ENCODE results near the gene DHODH.
"Not testable (repeated sequence)": the region's sequence is repeated elsewhere in the genome, so short reads cannot be mapped to it uniquely, and the experiment has no call there.

The DHODH gene

DNA sequence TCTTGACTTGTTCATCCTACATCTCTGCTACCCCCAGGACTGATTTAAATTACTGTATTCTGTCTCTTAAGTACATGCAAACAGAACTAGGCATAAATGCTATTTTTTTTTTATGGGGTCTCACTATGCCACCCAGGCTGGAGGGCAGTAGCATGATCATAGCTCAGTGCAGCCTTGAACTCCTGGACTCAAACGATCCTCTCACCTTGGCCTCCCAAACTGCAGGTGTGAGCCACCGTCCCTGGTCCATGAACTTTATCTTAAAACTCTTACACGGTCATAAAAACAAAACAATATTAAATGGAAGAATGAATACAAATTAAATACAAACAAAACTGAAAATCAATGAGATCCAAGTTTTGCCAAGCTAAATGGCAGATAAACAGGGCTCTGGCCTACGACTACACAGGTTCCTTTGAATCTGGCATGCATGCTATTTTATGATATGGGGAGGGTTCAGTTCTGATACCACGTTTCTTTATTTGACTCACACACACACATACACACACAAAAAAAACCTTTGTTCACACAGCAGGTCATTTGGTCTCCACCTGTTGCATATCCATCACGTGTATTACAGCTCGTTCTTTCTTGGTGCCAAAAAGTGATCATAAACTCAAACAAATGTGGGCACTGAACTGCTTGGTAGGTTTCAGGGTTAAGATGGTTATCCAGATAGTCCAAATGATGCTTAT, 7.2 kb upstream of the DHODH start:
- H3K4me1 Mint-ChIP-seq (ENCODE audit: low read depth): peaks cover 4% of the 10 kb centered on the region
- no peaks in the 10 kb centered on the region for H3K36me3 Mint-ChIP-seq

GRCh38 chr16:72002619-72003018, 5.9 kb upstream of the DHODH start:
- Mint-ChIP-seq H3K4me1 (ENCODE audit: low read depth) (peaks cover 4% of the 10 kb centered on the region), H3K36me3 (no peaks in the 10 kb centered on the region)

More for the DNA sequence above, 7.2 kb upstream of the DHODH start:
- Mint-ChIP-seq H3K27ac (no peak overlapping the region), H3K4me3 (no peak overlapping the region), H3K9me3 (ENCODE audit: low read depth) (no peaks in the 10 kb centered on the region), H3K27me3 (peaks cover 12% of the 10 kb centered on the region)

GRCh38 chr16:72008065-72008423, 500 bp upstream of the DHODH start:
- H3K4me1 Mint-ChIP-seq (ENCODE audit: low read depth): peaks cover 17% of the 10 kb centered on the region
- peak overlapping the region; percentile 97 for H3K4me3 Mint-ChIP-seq
- not testable (repeated sequence) for H3K9me3 Mint-ChIP-seq (ENCODE audit: low read depth); H3K27me3 Mint-ChIP-seq; H3K36me3 Mint-ChIP-seq
- H3K27ac Mint-ChIP-seq: peak overlapping the region; percentile 99

More at GRCh38 chr16:72002619-72003018, 5.9 kb upstream of the DHODH start:
- H3K27ac Mint-ChIP-seq: no peak overlapping the region
- no peak overlapping the region for H3K4me3 Mint-ChIP-seq
- peaks cover 6% of the 10 kb centered on the region for H3K27me3 Mint-ChIP-seq
- no peaks in the 10 kb centered on the region for H3K9me3 Mint-ChIP-seq (ENCODE audit: low read depth)

DNA sequence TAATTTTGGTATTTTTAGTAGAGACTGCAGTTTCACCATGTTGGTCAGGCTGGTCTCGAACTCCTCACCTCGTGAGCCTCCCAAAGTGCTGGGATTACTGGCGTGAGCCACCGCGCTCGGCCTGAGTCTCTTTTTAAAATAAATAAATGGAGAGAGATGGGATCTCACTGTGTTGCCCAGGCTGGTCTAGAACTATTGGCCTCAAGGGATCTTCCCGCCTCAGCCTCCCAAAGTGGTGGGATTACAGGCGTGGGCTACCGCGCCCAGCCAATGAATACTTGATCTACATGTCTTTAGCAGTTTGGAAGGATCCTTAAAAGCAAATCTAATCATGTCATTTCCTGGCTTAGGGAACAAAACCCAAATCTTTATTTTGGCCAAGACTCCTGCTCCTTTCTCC, 1.2 kb downstream of the DHODH start:
- Mint-ChIP-seq H3K4me3 (peak overlapping the region; percentile 97), H3K9me3 (ENCODE audit: low read depth) (no peaks in the 10 kb centered on the region), H3K27me3 (no peaks in the 10 kb centered on the region), H3K27ac (peak overlapping the region; percentile 61), H3K4me1 (ENCODE audit: low read depth) (peaks cover 26% of the 10 kb centered on the region), H3K36me3 (peaks cover 6% of the 10 kb centered on the region)

GRCh38 chr16:72012607-72013006, 4.1 kb downstream of the DHODH start:
- H3K27me3 Mint-ChIP-seq: no peaks in the 10 kb centered on the region
- H3K4me3 Mint-ChIP-seq: no peak overlapping the region
- peaks cover 6% of the 10 kb centered on the region for H3K36me3 Mint-ChIP-seq
- H3K9me3 Mint-ChIP-seq (ENCODE audit: low read depth): no peaks in the 10 kb centered on the region
- H3K27ac Mint-ChIP-seq: no peak overlapping the region
- peaks cover 26% of the 10 kb centered on the region for H3K4me1 Mint-ChIP-seq (ENCODE audit: low read depth)

DNA sequence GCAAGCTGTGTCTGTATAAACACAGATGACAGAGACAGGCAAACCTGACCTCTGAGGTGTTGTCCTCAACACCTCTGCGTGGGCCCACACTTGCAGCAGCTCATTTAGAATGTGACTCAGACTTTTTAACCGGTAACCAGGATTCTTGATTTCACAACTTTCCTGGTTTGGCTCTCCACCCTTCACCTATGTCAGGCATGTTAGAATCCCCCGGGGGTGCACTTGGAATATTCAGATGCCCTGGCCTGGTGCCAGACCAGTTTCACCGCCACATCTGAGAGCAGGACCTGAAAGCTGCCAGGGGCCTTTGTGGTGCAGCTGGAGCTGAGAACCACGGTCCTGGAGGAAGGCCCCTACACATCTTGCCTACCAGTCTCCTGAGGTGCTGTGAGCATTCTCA, 4.8 kb downstream of the DHODH start:
- Mint-ChIP-seq H3K27ac (peak overlapping the region; percentile 13), H3K9me3 (ENCODE audit: low read depth) (no peaks in the 10 kb centered on the region), H3K36me3 (peaks cover 6% of the 10 kb centered on the region), H3K27me3 (no peaks in the 10 kb centered on the region), H3K4me3 (no peak overlapping the region), H3K4me1 (ENCODE audit: low read depth) (peaks cover 26% of the 10 kb centered on the region)

DNA sequence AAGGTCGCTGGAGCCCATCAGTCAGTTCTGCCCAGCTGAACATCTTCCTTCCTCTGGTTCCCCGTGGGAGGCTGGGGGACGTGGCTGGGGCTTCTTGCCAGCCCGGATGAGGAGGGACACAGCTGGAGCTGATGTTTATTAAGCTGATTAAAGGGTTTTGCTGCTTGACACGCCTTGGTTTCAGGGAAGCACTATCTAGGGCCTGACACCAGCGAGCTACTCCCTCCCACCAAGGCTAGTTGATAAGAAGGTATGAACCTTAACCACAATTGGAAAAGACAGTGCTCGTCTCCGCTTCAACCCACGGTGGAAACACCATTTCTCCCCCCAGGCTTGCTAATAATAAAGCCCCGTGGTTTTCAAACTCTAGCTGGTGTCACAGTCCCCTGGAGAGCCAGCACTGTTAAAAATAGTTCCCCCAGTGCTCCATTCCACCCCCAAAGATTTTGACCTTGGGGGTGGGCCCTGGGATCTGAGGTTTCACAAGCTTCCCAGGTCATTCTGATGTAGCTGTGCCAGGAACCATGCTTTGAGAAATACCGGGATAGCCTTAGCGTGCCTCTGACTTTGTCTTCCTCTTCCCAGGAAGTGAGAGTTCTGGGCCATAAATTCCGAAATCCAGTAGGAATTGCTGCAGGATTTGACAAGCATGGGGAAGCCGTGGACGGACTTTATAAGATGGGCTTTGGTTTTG, 5.5 kb downstream of the DHODH start:
- H3K4me3 Mint-ChIP-seq: no peak overlapping the region
- peaks cover 4% of the 10 kb centered on the region for H3K36me3 Mint-ChIP-seq
- peaks cover 25% of the 10 kb centered on the region for H3K4me1 Mint-ChIP-seq (ENCODE audit: low read depth)
- no peaks in the 10 kb centered on the region for H3K9me3 Mint-ChIP-seq (ENCODE audit: low read depth)
- H3K27ac Mint-ChIP-seq: no peak overlapping the region
- H3K27me3 Mint-ChIP-seq: no peaks in the 10 kb centered on the region

GRCh38 chr16:72014675-72015074, 6.1 kb downstream of the DHODH start:
- no peak overlapping the region for H3K27ac Mint-ChIP-seq
- H3K4me1 Mint-ChIP-seq (ENCODE audit: low read depth): peaks cover 24% of the 10 kb centered on the region
- no peak overlapping the region for H3K4me3 Mint-ChIP-seq
- H3K9me3 Mint-ChIP-seq (ENCODE audit: low read depth): no peaks in the 10 kb centered on the region
- peaks cover 7% of the 10 kb centered on the region for H3K36me3 Mint-ChIP-seq
- H3K27me3 Mint-ChIP-seq: no peaks in the 10 kb centered on the region

DNA sequence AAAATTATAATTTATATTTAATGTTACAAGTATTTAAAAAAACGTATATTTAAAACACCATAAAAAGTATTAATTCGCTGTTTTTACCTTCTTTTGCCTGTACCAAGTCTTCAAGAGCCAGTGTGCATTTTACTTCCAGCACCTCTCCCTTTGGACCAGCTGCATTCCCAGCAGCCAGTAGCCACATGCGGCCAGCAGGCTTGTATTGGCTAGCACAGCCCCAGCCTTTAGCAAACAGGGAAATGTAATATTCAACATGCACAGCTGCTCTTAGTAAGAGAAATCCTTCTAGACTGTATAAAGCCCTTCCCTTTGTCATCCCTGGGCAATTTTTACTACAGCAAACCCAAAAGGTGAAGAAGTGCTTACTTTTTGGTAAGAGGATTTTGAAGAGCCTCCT, 6.6 kb downstream of the DHODH start:
- Mint-ChIP-seq H3K4me1 (ENCODE audit: low read depth) (peaks cover 19% of the 10 kb centered on the region), H3K9me3 (ENCODE audit: low read depth) (no peaks in the 10 kb centered on the region), H3K36me3 (peaks cover 6% of the 10 kb centered on the region), H3K27me3 (no peaks in the 10 kb centered on the region), H3K27ac (no peak overlapping the region), H3K4me3 (no peak overlapping the region)

DNA sequence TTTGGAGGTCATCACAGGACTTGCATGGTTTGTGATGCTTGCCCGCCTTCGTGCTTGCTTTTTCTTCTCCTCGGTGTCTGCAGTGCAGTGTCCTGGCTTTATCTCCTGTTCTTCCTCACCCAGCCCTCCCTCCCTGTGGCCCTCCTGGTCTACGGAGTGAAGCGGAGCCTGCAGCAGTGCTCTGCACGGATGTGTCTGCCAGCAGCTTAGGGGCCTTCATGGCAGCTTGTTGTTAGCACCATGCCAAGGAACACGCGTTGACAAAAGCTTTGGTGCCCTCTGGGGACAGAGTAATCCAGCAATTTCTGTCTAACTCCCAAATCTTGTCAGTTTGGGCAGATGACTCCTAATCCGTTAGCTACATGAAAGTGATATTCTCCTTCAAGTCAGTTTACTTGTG, 9.9 kb downstream of the DHODH start:
- Mint-ChIP-seq H3K27me3 (no peaks in the 10 kb centered on the region), H3K4me1 (ENCODE audit: low read depth) (peaks cover 4% of the 10 kb centered on the region), H3K27ac (no peak overlapping the region), H3K4me3 (no peak overlapping the region), H3K36me3 (peaks cover 8% of the 10 kb centered on the region), H3K9me3 (ENCODE audit: low read depth) (no peaks in the 10 kb centered on the region)

- Mint-ChIP-seq H3K4me1 (ENCODE audit: low read depth) (no peaks in the 10 kb centered on the region), H3K36me3 (peaks cover 11% of the 10 kb centered on the region), H3K27me3 (no peaks in the 10 kb centered on the region), H3K4me3 (no peak overlapping the region), H3K27ac (no peak overlapping the region), H3K9me3 (ENCODE audit: low read depth) (no peaks in the 10 kb centered on the region)
Observed at GRCh38 chr16:72021043-72021442, 12.5 kb downstream of the DHODH start.

- Mint-ChIP-seq H3K4me1 (ENCODE audit: low read depth) (no peaks in the 10 kb centered on the region), H3K36me3 (peaks cover 11% of the 10 kb centered on the region), H3K27me3 (no peaks in the 10 kb centered on the region), H3K27ac (no peak overlapping the region), H3K4me3 (no peak overlapping the region), H3K9me3 (ENCODE audit: low read depth) (no peaks in the 10 kb centered on the region)
Observed at GRCh38 chr16:72022127-72022526, 13.6 kb downstream of the DHODH start.

- H3K27ac Mint-ChIP-seq: no peak overlapping the region
- H3K9me3 Mint-ChIP-seq (ENCODE audit: low read depth): no peaks in the 10 kb centered on the region
Observed at GRCh38 chr16:72023962-72024361, 15.4 kb downstream of the DHODH start.

DNA sequence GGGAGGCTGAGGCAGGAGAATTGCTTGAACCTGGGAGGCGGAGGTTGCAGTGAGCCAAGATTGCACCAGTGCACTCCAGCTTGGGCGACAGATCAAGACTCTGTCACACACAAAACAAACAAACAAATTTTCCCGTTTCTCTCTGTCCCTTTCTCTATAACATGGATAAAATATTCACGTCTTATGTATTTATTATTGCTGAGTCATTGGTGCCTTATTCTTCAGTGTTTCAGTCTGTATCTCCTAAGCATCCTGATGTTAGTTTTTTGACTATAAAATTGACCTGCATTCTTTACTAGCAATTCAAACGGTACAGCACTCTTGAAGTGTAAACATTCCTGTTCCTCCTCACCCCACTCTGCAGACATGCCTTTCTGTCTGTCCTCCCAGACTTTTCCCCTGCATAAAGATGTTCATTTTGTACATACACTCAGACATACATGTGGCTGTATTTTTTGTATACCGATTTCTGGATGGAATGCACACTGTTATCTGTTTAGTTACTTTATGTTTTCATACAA, 16.4 kb downstream of the DHODH start:
- peaks cover 9% of the 10 kb centered on the region for H3K36me3 Mint-ChIP-seq
- no peak overlapping the region for H3K4me3 Mint-ChIP-seq
- H3K4me1 Mint-ChIP-seq (ENCODE audit: low read depth): no peaks in the 10 kb centered on the region
- H3K27ac Mint-ChIP-seq: peak overlapping the region; percentile 35
- no peaks in the 10 kb centered on the region for H3K27me3 Mint-ChIP-seq
- no peaks in the 10 kb centered on the region for H3K9me3 Mint-ChIP-seq (ENCODE audit: low read depth)

More at GRCh38 chr16:72023962-72024361, 15.4 kb downstream of the DHODH start:
- Mint-ChIP-seq H3K36me3 (peaks cover 11% of the 10 kb centered on the region), H3K27me3 (no peaks in the 10 kb centered on the region), H3K4me1 (ENCODE audit: low read depth) (no peaks in the 10 kb centered on the region), H3K4me3 (no peak overlapping the region)

GRCh38 chr16:72025404-72026114, 17.0 kb downstream of the DHODH start:
- Mint-ChIP-seq H3K27ac (peak overlapping the region; percentile 35), H3K27me3 (no peaks in the 10 kb centered on the region), H3K9me3 (ENCODE audit: low read depth) (no peaks in the 10 kb centered on the region), H3K4me3 (no peak overlapping the region), H3K4me1 (ENCODE audit: low read depth) (no peaks in the 10 kb centered on the region), H3K36me3 (peaks cover 9% of the 10 kb centered on the region)

All from activated naive CD8-positive, alpha-beta T cell (primary cell).